CD4-positive, alpha-beta memory T cell (primary cell): ENCODE measurements around the gene HVCN1. TPM values are rescaled to one million over a fixed set of nuclear protein-coding genes. Genes with fewer than 3 reads are reported as not detected.
A peak's percentile ranks its signal among the peaks of the same experiment; 100 is the strongest.
"Not testable (repeated sequence)": the region's sequence is repeated elsewhere in the genome, so short reads cannot be mapped to it uniquely, and the experiment has no call there.

Experiments used
- CTCF ChIA-PET: fragments of 350-600 bp; sonication (Branson Sonifier 250); formaldehyde crosslinking; loops from one replicate; lab custom pipeline; 2021; ENCODE audit warnings: inconsistent platforms; ENCODE audit not compliant: partially characterized antibody; lab: Charles Lee
- POLR2A ChIA-PET: fragments of 350-600 bp; sonication (Branson Sonifier 250); formaldehyde crosslinking; loops from one replicate; lab custom pipeline; 2021; ENCODE audit not compliant: partially characterized antibody; lab: Charles Lee
- DNase-seq, 5 donors: peaks; one replicate each; pipeline versions ENCODE4 v3.0.0 to v3.0.0-alpha.2; 2020 to 2022; ENCODE audit warnings: mixed read lengths in 1 of 5
- H3K27ac ChIP-seq: one replicate; pipeline ENCODE4 v1.7.0; 2013; ENCODE audit warnings: low read depth, low read length
- H3K27me3 ChIP-seq: 2 replicates; pipeline ENCODE4 v1.7.0; 2013; ENCODE audit warnings: mild to moderate bottlenecking, low read length, moderate library complexity; ENCODE audit not compliant: insufficient read depth
- H3K36me3 ChIP-seq: 2 replicates; pipeline ENCODE4 v1.7.0; 2013; ENCODE audit warnings: mild to moderate bottlenecking, low read length, moderate library complexity; ENCODE audit not compliant: insufficient read depth
- H3K4me1 ChIP-seq: 2 replicates; pipeline ENCODE4 v1.7.0; 2013; ENCODE audit warnings: mild to moderate bottlenecking, low read length, moderate library complexity; ENCODE audit not compliant: insufficient read depth
- H3K4me3 ChIP-seq, 2 donors: one replicate each; pipeline ENCODE4 v1.7.0; 2013; ENCODE audit warnings: low read length in 2 of 2, mild to moderate bottlenecking in 1 of 2
- H3K9me3 ChIP-seq, 2 donors: one replicate each; pipeline ENCODE4 v1.7.0; 2013; ENCODE audit warnings: low read length in 2 of 2, control low read depth in 1 of 2; ENCODE audit not compliant: control insufficient read depth in 1 of 2
- H3K27ac Mint-ChIP-seq, 7 donors: one replicate each; pipeline ENCODE4 v1.8.0; 2020 to 2021; ENCODE audit warnings: mixed read lengths in 7 of 7, mild to moderate bottlenecking in 6 of 7, inconsistent platforms in 3 of 7, moderate library complexity in 3 of 7
- H3K27me3 Mint-ChIP-seq, 2 donors: one replicate each; pipeline ENCODE4 v1.8.0; 2020 to 2021; ENCODE audit warnings: mixed read lengths in 2 of 2
- H3K36me3 Mint-ChIP-seq, 2 donors: one replicate each; pipeline ENCODE4 v1.8.0; 2020 to 2021; ENCODE audit warnings: mixed read lengths in 2 of 2, inconsistent platforms in 1 of 2, mild to moderate bottlenecking in 1 of 2
- H3K4me1 Mint-ChIP-seq, 4 donors: one replicate each; pipeline ENCODE4 v1.8.0; 2020 to 2021; ENCODE audit warnings: mixed read lengths in 4 of 4, mild to moderate bottlenecking in 1 of 4
- H3K4me3 Mint-ChIP-seq, 8 donors: one replicate each; pipeline ENCODE4 v1.8.0; 2020 to 2021; ENCODE audit warnings: mixed read lengths in 8 of 8, mild to moderate bottlenecking in 7 of 8, moderate library complexity in 6 of 8, inconsistent platforms in 3 of 8
- H3K9me3 Mint-ChIP-seq, 8 donors: one replicate each; pipeline ENCODE4 v1.8.0; 2020 to 2021; ENCODE audit warnings: mixed read lengths in 8 of 8, mild to moderate bottlenecking in 5 of 8, inconsistent platforms in 3 of 8, moderate library complexity in 1 of 8
- intact Hi-C: fragments of 100-400 bp; cut with micrococcal nuclease; formaldehyde crosslinking; loops from one replicate; pipeline ENCODE4 v1.15.1; 2023
- polyA plus RNA-seq, 2 donors: library from polyadenylated mRNA; unstranded; fragments of 300-500 nt; fragmentation: Illumina TruSeq; gene quantifications; one replicate each; pipeline ENCODE4 v1.2.3, GENCODE V29; 2021
- total RNA-seq, 2 experiments: library from RNA; stranded (reverse); gene quantifications; one replicate each; pipeline ENCODE4 v1.2.3, GENCODE V29; 2021

Gene HVCN1
- total and polyA plus RNA-seq, 4 experiments from 2014 or later, result 6.4 to 16.4 (median 7.6) TPM

GRCh38 chr12:110602085-110602814 is 86.7 kb downstream of the HVCN1 start:
- H3K27me3 ChIP-seq, H3K4me1 ChIP-seq, H3K27me3 Mint-ChIP-seq, H3K36me3 ChIP-seq, H3K9me3 ChIP-seq, H3K36me3 Mint-ChIP-seq, H3K4me3 Mint-ChIP-seq, H3K4me3 ChIP-seq, H3K9me3 Mint-ChIP-seq, H3K27ac ChIP-seq: not testable (repeated sequence)
- ChIA-PET POLR2A (interaction anchor here (0.9 to 4.3 kb wide), 11 partner anchors 10 to 153 kb away, joined by 3 to 38 read pairs (median 4); partner anchors contain the start of genes ARPC3, FAM216A, GPN3 and RAD9B), CTCF (interaction anchor here (0.6 to 8.6 kb wide), 49 partner anchors 11 to 504 kb away, joined by 3 to 282 read pairs (median 7); partner anchors contain the start of genes ARPC3, CCDC63, FAM216A and GPN3)
- peaks cover 6 to 16% (median 8%) of the 10 kb centered on the region in 4 donors for H3K4me1 Mint-ChIP-seq
- H3K27ac Mint-ChIP-seq, result peak overlapping the region in 3 of 7 donors; percentile 59 to 75 (median 66)
- intact Hi-C loops, result loop anchor here (1.0 to 5.0 kb wide), 6 partner anchors 90 to 502 kb away; partner anchors contain the start of gene ARPC3
- peak; percentile 58 to 63 (median 62) for DNase-seq

GRCh38 chr12:110600254-110600653 is 88.7 kb downstream of the HVCN1 start:
- no peak overlapping the region for H3K4me3 Mint-ChIP-seq
- ChIA-PET CTCF (interaction anchor here (0.6 to 8.6 kb wide), 27 partner anchors 12 to 288 kb away, joined by 3 to 282 read pairs (median 16); partner anchors contain the start of genes ARPC3, FAM216A, GPN3 and RAD9B), POLR2A (interaction anchor here (0.6 to 4.3 kb wide), 11 partner anchors 12 to 151 kb away, joined by 3 to 38 read pairs (median 7); partner anchors contain the start of genes ARPC3, FAM216A and GPN3)
- no peaks in the 10 kb centered on the region for H3K9me3 ChIP-seq
- peaks cover 4 to 11% (median 8%) of the 10 kb centered on the region in 4 donors for H3K4me1 Mint-ChIP-seq
- no peaks in the 10 kb centered on the region for H3K36me3 ChIP-seq
- no peak overlapping the region for H3K27ac ChIP-seq
- H3K36me3 Mint-ChIP-seq, result no peaks in the 10 kb centered on the region
- peak in 4 of 5 donors; percentile 51 to 56 (median 54) for DNase-seq
- H3K27me3 ChIP-seq, result no peaks in the 10 kb centered on the region
- H3K27me3 Mint-ChIP-seq, result no peaks in the 10 kb centered on the region
- intact Hi-C loops, result loop anchor here (1.0 to 5.0 kb wide), 4 partner anchors 17 to 287 kb away; partner anchors contain the start of gene PPTC7
- no peak overlapping the region for H3K4me3 ChIP-seq
- peaks cover 1% of the 10 kb centered on the region for H3K4me1 ChIP-seq
- H3K9me3 Mint-ChIP-seq, result no peaks in the 10 kb centered on the region
- peak overlapping the region in 3 of 7 donors; percentile 44 to 83 (median 55) for H3K27ac Mint-ChIP-seq

GRCh38 chr12:110599334-110599733 is 89.6 kb downstream of the HVCN1 start:
- no peaks in the 10 kb centered on the region for H3K4me1 ChIP-seq
- H3K27ac ChIP-seq, result no peak overlapping the region
- no peaks in the 10 kb centered on the region for H3K36me3 ChIP-seq
- no peak overlapping the region for H3K4me3 ChIP-seq
- Mint-ChIP-seq H3K9me3 (no peaks in the 10 kb centered on the region), H3K36me3 (no peaks in the 10 kb centered on the region), H3K27ac (no peak overlapping the region), H3K27me3 (no peaks in the 10 kb centered on the region), H3K4me1 (peaks cover 4 to 11% (median 8%) of the 10 kb centered on the region in 4 donors), H3K4me3 (no peak overlapping the region)
- H3K27me3 ChIP-seq, result no peaks in the 10 kb centered on the region
- CTCF ChIA-PET, result interaction anchor here (0.9 to 8.6 kb wide), 19 partner anchors 11 to 498 kb away, joined by 3 to 282 read pairs (median 35); partner anchors contain the start of genes ARPC3, FAM216A, GPN3 and TCTN1
- no peak for DNase-seq
- H3K9me3 ChIP-seq, result no peaks in the 10 kb centered on the region
- intact Hi-C loops, result no loop called here
- POLR2A ChIA-PET, result interaction anchor here (0.6 to 4.3 kb wide), 3 partner anchors 11 to 46 kb away, joined by 3 to 34 read pairs (median 7); no protein-coding TSS in a partner anchor

Other genes with a start within 250 kb of the HVCN1 start
- gene ARPC3, start 238.8 kb downstream of the HVCN1 start, total RNA-seq, result 100 to 1,000 TPM; 191 to 203 TPM
- gene ARPC3, start 238.8 kb downstream of the HVCN1 start, polyA plus RNA-seq, result 100 to 1,000 TPM; 681 to 809 TPM
- gene GPN3, start 220.9 kb downstream of the HVCN1 start, total RNA-seq, result 10 to 100 TPM; 12.5 to 16.6 TPM
- gene GPN3, start 220.9 kb downstream of the HVCN1 start, polyA plus RNA-seq, result 10 to 100 TPM; 29.1 to 43.4 TPM
- 10 to 100 TPM; 16.4 to 16.9 TPM for gene FAM216A, start 220.3 kb downstream of the HVCN1 start, total RNA-seq
- 1 to 10 TPM; 7.5 to 8.9 TPM for gene FAM216A, start 220.3 kb downstream of the HVCN1 start, polyA plus RNA-seq
- gene VPS29, start 187.0 kb downstream of the HVCN1 start, total RNA-seq, result 100 to 1,000 TPM; 117 to 121 TPM
- 100 to 1,000 TPM; 164 to 237 TPM for gene VPS29, start 187.0 kb downstream of the HVCN1 start, polyA plus RNA-seq
- gene RAD9B, start 186.8 kb downstream of the HVCN1 start, total RNA-seq, result 1 to 10 TPM; 1.1 to 2.1 TPM
- under 1 TPM; 0.19 to 0.64 TPM for gene RAD9B, start 186.8 kb downstream of the HVCN1 start, polyA plus RNA-seq
- 10 to 100 TPM; 32.6 to 35.6 TPM for gene PPTC7, start 105.8 kb downstream of the HVCN1 start, total RNA-seq
- 10 to 100 TPM in 1 of 2 donors, 1 to 10 TPM in 1; 4.7 to 12.6 TPM for gene PPTC7, start 105.8 kb downstream of the HVCN1 start, polyA plus RNA-seq
- 1 to 10 TPM; 5.8 to 7.7 TPM for gene TCTN1, start 75.0 kb downstream of the HVCN1 start, total RNA-seq
- 1 to 10 TPM; 5.9 to 6.1 TPM for gene TCTN1, start 75.0 kb downstream of the HVCN1 start, polyA plus RNA-seq
- 100 to 1,000 TPM; 147 to 168 TPM for gene PPP1CC, start 53.8 kb upstream of the HVCN1 start, total RNA-seq
- gene PPP1CC, start 53.8 kb upstream of the HVCN1 start, polyA plus RNA-seq, result 100 to 1,000 TPM; 140 to 216 TPM
- gene CCDC63, start 157.9 kb upstream of the HVCN1 start, total RNA-seq, result not detected
- not detected for gene CCDC63, start 157.9 kb upstream of the HVCN1 start, polyA plus RNA-seq
- gene MYL2, start 231.5 kb upstream of the HVCN1 start, total RNA-seq, result not detected
- gene MYL2, start 231.5 kb upstream of the HVCN1 start, polyA plus RNA-seq, result not detected